CD14-positive monocyte (primary cell): ENCODE results near the gene CACNA1D. TPM values are rescaled to one million over a fixed set of nuclear protein-coding genes. Genes with fewer than 3 reads are reported as not detected.

ENCODE experiments used
- DNase-seq, 3 donors: peaks; one replicate each; pipeline ENCODE4 v3.0.0-alpha.2; 2011 to 2022
- H2AFZ ChIP-seq: 2 replicates; pipeline ENCODE4 v1.6.0; 2012; ENCODE audit warnings: mild to moderate bottlenecking, low read depth, low read length, inconsistent platforms; ENCODE audit not compliant: insufficient read depth, poor library complexity, severe bottlenecking
- H3K27ac ChIP-seq, 2 donors: 1 replicate in 1 of 2; 2 replicates in 1 of 2; pipeline ENCODE4 v1.5.1; 2012 to 2013; ENCODE audit warnings: low read length in 2 of 2, control low read depth in 1 of 2, inconsistent platforms in 1 of 2, low read depth in 1 of 2, mild to moderate bottlenecking in 1 of 2
- H3K27me3 ChIP-seq, 2 donors: one replicate each; pipeline versions ENCODE4 v1.6.0 to v1.6.1; 2011 to 2013; ENCODE audit warnings: low read length in 2 of 2; ENCODE audit not compliant: control insufficient read depth in 2 of 2, insufficient read depth in 2 of 2
- H3K36me3 ChIP-seq, 2 donors: replicated peaks in 1 of 2; 1 replicate in 1 of 2; 2 replicates in 1 of 2; pipeline versions ENCODE4 v1.5.1 to v1.6.1; 2012 to 2013; ENCODE audit warnings: low read length in 2 of 2, control low read depth in 1 of 2, inconsistent platforms in 1 of 2, mild to moderate bottlenecking in 1 of 2; ENCODE audit not compliant: insufficient read depth in 2 of 2, control insufficient read depth in 1 of 2
- H3K4me1 ChIP-seq, 2 donors: 1 replicate in 1 of 2; 2 replicates in 1 of 2; pipeline versions ENCODE4 v1.5.1 to v1.6.1; 2012 to 2013; ENCODE audit warnings: low read length in 2 of 2, control low read depth in 1 of 2, inconsistent platforms in 1 of 2, mild to moderate bottlenecking in 1 of 2, moderate library complexity in 1 of 2; ENCODE audit not compliant: insufficient read depth in 2 of 2, control insufficient read depth in 1 of 2
- H3K4me2 ChIP-seq: replicated peaks from 2 replicates; pipeline ENCODE3; 2012; ENCODE audit warnings: low read length, moderate library complexity, mild to moderate bottlenecking; ENCODE audit not compliant: poor library complexity, severe bottlenecking; ENCODE audit errors: extremely low read depth
- H3K4me3 ChIP-seq, 3 experiments: fragments of 200-600 bp in 1 of 3; sonication (generic) in 1 of 3; replicated peaks in 1 of 3; 1 replicate in 2 of 3; 2 replicates in 1 of 3; pipeline ENCODE4 v1.5.1; 2011 to 2013; ENCODE audit warnings: low read length in 3 of 3, mild to moderate bottlenecking in 3 of 3, control low read depth in 2 of 3, low read depth in 2 of 3, inconsistent platforms in 1 of 3, moderate library complexity in 1 of 3
- H3K79me2 ChIP-seq: 2 replicates; pipeline ENCODE4 v1.6.0; 2012; ENCODE audit warnings: mild to moderate bottlenecking, control low read depth, inconsistent platforms, low read length, moderate library complexity; ENCODE audit not compliant: insufficient read depth
- H3K9ac ChIP-seq: 2 replicates; pipeline ENCODE4 v1.6.0; 2017; ENCODE audit warnings: low read length, mild to moderate bottlenecking; ENCODE audit not compliant: insufficient read depth, poor library complexity, severe bottlenecking
- H3K9me3 ChIP-seq, 2 donors: replicated peaks in 1 of 2; 1 replicate in 1 of 2; 2 replicates in 1 of 2; pipeline versions ENCODE4 v1.5.1 to v1.6.1; 2012 to 2013; ENCODE audit warnings: low read length in 2 of 2, control low read depth in 1 of 2; ENCODE audit not compliant: control insufficient read depth in 1 of 2, insufficient read depth in 1 of 2
- H4K20me1 ChIP-seq: 2 replicates; pipeline ENCODE4 v1.6.0; 2012; ENCODE audit warnings: mild to moderate bottlenecking, low read length, control low read depth, moderate library complexity; ENCODE audit not compliant: insufficient read depth
- H3K27ac Mint-ChIP-seq, 7 donors: one replicate each; pipeline ENCODE4 v1.8.0; 2020; ENCODE audit warnings: mild to moderate bottlenecking in 7 of 7, mixed read lengths in 7 of 7, moderate library complexity in 6 of 7, inconsistent platforms in 2 of 7
- H3K27me3 Mint-ChIP-seq, 3 donors: one replicate each; pipeline ENCODE4 v1.8.0; 2021 to 2022; ENCODE audit warnings: low read depth in 3 of 3, mild to moderate bottlenecking in 3 of 3, mixed read lengths in 3 of 3, moderate library complexity in 3 of 3, inconsistent platforms in 1 of 3
- H3K36me3 Mint-ChIP-seq, 2 donors: one replicate each; pipeline ENCODE4 v1.8.0; 2020; ENCODE audit warnings: mixed read lengths in 2 of 2, inconsistent platforms in 1 of 2, mild to moderate bottlenecking in 1 of 2
- H3K4me1 Mint-ChIP-seq: one replicate; pipeline ENCODE4 v1.8.0; 2020; ENCODE audit warnings: mild to moderate bottlenecking, mixed read lengths
- H3K4me3 Mint-ChIP-seq, 2 donors: one replicate each; pipeline ENCODE4 v1.8.0; 2020; ENCODE audit warnings: mild to moderate bottlenecking in 2 of 2, mixed read lengths in 2 of 2, moderate library complexity in 1 of 2
- H3K9me3 Mint-ChIP-seq, 7 donors: one replicate each; pipeline ENCODE4 v1.8.0; 2020 to 2022; ENCODE audit warnings: mixed read lengths in 7 of 7, mild to moderate bottlenecking in 6 of 7, moderate library complexity in 6 of 7, inconsistent platforms in 2 of 7
- CTCF ChIP-seq: fragments of 200-600 bp; IDR thresholded peaks from one replicate; pipeline ENCODE4 v1.8.0; 2022; ENCODE audit warnings: antibody characterized with exemption, mild to moderate bottlenecking
- WGBS: methylation state at CpG from one replicate; pipeline ENCODE4 v1.1.5; 2013; ENCODE audit warnings: missing lambda C conversion rate; ENCODE audit not compliant: insufficient coverage; 5-methylcytosine and 5-hydroxymethylcytosine counted together
- intact Hi-C, 2 donors: fragments of 100-400 bp; cut with micrococcal nuclease; formaldehyde crosslinking; loops; one replicate each; pipeline versions ENCODE4 v1.15.0 to v1.15.1; 2023
- polyA plus RNA-seq, 3 donors: library from polyadenylated mRNA; depleted of rRNA in 1 of 3; unstranded in 2 of 3; stranded (reverse) in 1 of 3; fragments of 300-500 nt in 2 of 3; fragments of >200 nt in 1 of 3; fragmentation: Illumina TruSeq in 2 of 3; gene quantifications; 1 replicate in 2 of 3; 2 replicates in 1 of 3; pipeline ENCODE4 v1.2.3, GENCODE V29; 2012 to 2021

Gene CACNA1D
- polyA plus RNA-seq, 3 donors, result 0.29 to 1.2 (median 0.98) TPM

GRCh38 chr3:53846134-53846850 is 351.9 kb downstream of the CACNA1D start, which contains the start of the genes CHDH and IL17RB:
Gene CHDH, minus strand, starts transcription at chr3:53846419. Its CDS starts 22,411 bp downstream, at chr3:53824008.
Gene IL17RB, plus strand, starts transcription at chr3:53846568. Its CDS starts 21 bp downstream, at chr3:53846589.
- H3K27me3 ChIP-seq, result peaks cover 29 to 64% of the 10 kb centered on the region in 2 donors
- Mint-ChIP-seq H3K36me3 (peaks cover 2 to 3% of the 10 kb centered on the region in 2 donors), H3K4me3 (peak within 1 kb of the TSS; percentile 74 to 92), H3K4me1 (peaks cover 9% of the 10 kb centered on the region), H3K9me3 (peaks cover 0 to 10% (median 1%) of the 10 kb centered on the region in 7 donors), H3K27ac (no peak within 1 kb of the TSS), H3K27me3 (peaks cover 52 to 69% (median 53%) of the 10 kb centered on the region in 3 donors)
- no peak for TF ChIP-seq CTCF
- peaks cover 0 to 8% of the 10 kb centered on the region in 2 donors for H3K9me3 ChIP-seq
- intact Hi-C loops, result no loop called here
- peak within 1 kb of the TSS; percentile 80 for H3K4me2 ChIP-seq
- no peaks in the 10 kb centered on the region for H3K36me3 ChIP-seq
- 3% methylated on average over 91 of the region's 91 CpGs for WGBS
- DNase-seq, result no peak
- peaks cover 8 to 14% of the 10 kb centered on the region in 2 donors for H3K4me1 ChIP-seq
- peak within 1 kb of the TSS; percentile 27 to 76 (median 31) for H3K4me3 ChIP-seq
- no peaks in the 10 kb centered on the region for H4K20me1 ChIP-seq
- peak within 1 kb of the TSS; percentile 51 for H3K9ac ChIP-seq
- H3K79me2 ChIP-seq, result no peaks in the 10 kb centered on the region
- peak within 1 kb of the TSS; percentile 77 for H2AFZ ChIP-seq
- no peak within 1 kb of the TSS for H3K27ac ChIP-seq

GRCh38 chr3:53846851-53847155 is 352.4 kb downstream of the CACNA1D start:
- H3K27ac ChIP-seq, result no peak overlapping the region
- peak overlapping the region in 1 of 3 experiments; percentile 76 for H3K4me3 ChIP-seq
- Mint-ChIP-seq H3K9me3 (peaks cover 0 to 10% (median 1%) of the 10 kb centered on the region in 7 donors), H3K27ac (no peak overlapping the region), H3K36me3 (peaks cover 2 to 3% of the 10 kb centered on the region in 2 donors), H3K4me3 (peak overlapping the region; percentile 60 to 81), H3K4me1 (peaks cover 9% of the 10 kb centered on the region), H3K27me3 (peaks cover 51 to 68% (median 53%) of the 10 kb centered on the region in 3 donors)
- no peaks in the 10 kb centered on the region for H4K20me1 ChIP-seq
- H2AFZ ChIP-seq, result no peak overlapping the region
- peaks cover 0 to 8% of the 10 kb centered on the region in 2 donors for H3K9me3 ChIP-seq
- peaks cover 29 to 64% of the 10 kb centered on the region in 2 donors for H3K27me3 ChIP-seq
- peaks cover 8 to 14% of the 10 kb centered on the region in 2 donors for H3K4me1 ChIP-seq
- H3K9ac ChIP-seq, result no peak overlapping the region
- no peak for DNase-seq
- no peak for TF ChIP-seq CTCF
- WGBS, result 60% methylated on average over 7 of the region's 10 CpGs
- intact Hi-C loops, result no loop called here
- H3K36me3 ChIP-seq, result no peaks in the 10 kb centered on the region
- peak overlapping the region; percentile 80 for H3K4me2 ChIP-seq
- no peaks in the 10 kb centered on the region for H3K79me2 ChIP-seq
